Heart right ventricle (tissue), 16 donors: ENCODE results near the gene DAPK1. TPM values are rescaled to one million over a fixed set of nuclear protein-coding genes. Genes with fewer than 3 reads are reported as not detected.
A peak's percentile ranks its signal among the peaks of the same experiment; 100 is the strongest.

ENCODE experiments used
- ATAC-seq, 8 donors: fragments of 200-7000 bp; cut with Tn5 transposase; one replicate each; pipeline ENCODE4 v1.9.1; 2020; ENCODE audit warnings: mild to moderate bottlenecking in 8 of 8, moderate library complexity in 8 of 8, moderate number of reproducible peaks in 1 of 8
- DNase-seq, 2 donors: peaks; one replicate each; pipeline ENCODE4 v3.0.0-alpha.2; 2020
- H3K27ac ChIP-seq, 10 donors: fragments of 200-600 bp; sonication (generic) in 2 of 10; one replicate each; pipeline versions ENCODE4 v1.5.0 to v1.8.0; 2020 to 2022; ENCODE audit warnings: mild to moderate bottlenecking in 3 of 10
- H3K27me3 ChIP-seq, 7 donors: fragments of 200-600 bp; one replicate each; pipeline ENCODE4 v1.8.0; 2021 to 2022; ENCODE audit warnings: mild to moderate bottlenecking in 2 of 7
- H3K36me3 ChIP-seq, 9 donors: fragments of 200-600 bp; sonication (generic) in 1 of 9; one replicate each; pipeline versions ENCODE4 v1.5.0 to v1.8.0; 2020 to 2022; ENCODE audit warnings: mild to moderate bottlenecking in 2 of 9
- H3K4me1 ChIP-seq, 9 donors: fragments of 200-600 bp; sonication (generic) in 1 of 9; one replicate each; pipeline versions ENCODE4 v1.5.0 to v1.8.0; 2020 to 2022; ENCODE audit warnings: mild to moderate bottlenecking in 4 of 9
- H3K4me3 ChIP-seq, 10 donors: fragments of 200-600 bp; sonication (generic) in 2 of 10; one replicate each; pipeline versions ENCODE4 v1.5.0 to v1.8.0; 2020 to 2022; ENCODE audit warnings: mild to moderate bottlenecking in 7 of 10, moderate library complexity in 2 of 10
- H3K9me3 ChIP-seq, 11 donors: fragments of 200-600 bp in 10 of 11; sonication (generic) in 2 of 11; one replicate each; pipeline versions ENCODE4 v1.5.0 to v1.8.0; 2013 to 2022; ENCODE audit warnings: mild to moderate bottlenecking in 2 of 11, control low read depth in 1 of 11, moderate library complexity in 1 of 11
- WGBS, 2 donors: extraction: QIAGEN DNeasy Blood & Tissue Kit; methylation state at CpG; one replicate each; pipeline ENCODE4 v1.1.7; 2013; ENCODE audit warnings: inconsistent platforms in 1 of 2; 5-methylcytosine and 5-hydroxymethylcytosine counted together
- intact Hi-C, 10 donors: fragments of 100-400 bp; cut with DNase I; formaldehyde crosslinking; loops; one replicate each; pipeline versions ENCODE4 v1.11.1 to v1.14.2; 2022
- polyA plus RNA-seq, 2 donors: library from polyadenylated mRNA; stranded (reverse); fragments of 200-250 nt; gene quantifications; one replicate each; pipeline ENCODE4 v1.2.3, GENCODE V29; 2013
- total RNA-seq, 10 donors: library from RNA; stranded (reverse); fragmentation: NEBNext Ultra II Directional in 3 of 10; extraction: Animal tissue kit (Norgen Biotek cat#: 25700) in 3 of 10; gene quantifications; one replicate each; pipeline versions ENCODE4 v1.2.1 to v1.2.4, GENCODE V29; 2021 to 2023
- TF ChIP-seq, protein P1 (sequence below), 9 donors: fragments of 200-600 bp; sonication (generic) in 2 of 9; IDR thresholded peaks; one replicate each; pipeline versions ENCODE4 v1.5.0 to v1.8.0; 2021 to 2022; ENCODE audit warnings: antibody characterized with exemption in 9 of 9, mild to moderate bottlenecking in 5 of 9, moderate library complexity in 1 of 9
- donor health status: Arrhythmogenic right ventricular cardiomyopathy.
- donor health status: ischemic (EF 13 %, LVEDD 7.1; RV severe dilation, severe dysfunction).
- donor health status: healthy with polysubstance abuse.
- donor health status: DM: no; HTN: yes; CAD: no.
- donor health status: DM: no; HTN: no; CAD: no.
- donor health status: ischemic (EF 25% LVEDD 6.9; RV normal size, moderate dysfunction).
- donor health status: ischemic (EF 25% LVEDD 5.7; RV mildly dilated, moderate dysfunction).
- donor health status: healthy.
- donor health status: DM: yes; HTN: yes; CAD: no.
- donor health status: Ischemic cardiomyopathy.
- donor health status: ischemic (EF 35%, LVEDD 5.7; RV mildly dilated, moderate dysfunction).
- donor health status: nonischemic (EF 11% LVEDD 7.7; RV severe dilation, severe dysfunction).
- donor health status: DM: yes; HTN: yes; CAD: no.
- donor health status: PGD.
- donor health status: ischemic (EF 29% LVEDD 5.4; RV normal size, mild dysfunction).
- donor health status: nonischemic (EF 23%, LVEDD 6.1; RV moderate dilation, normal function).

DAPK1 gene
- total and polyA plus RNA-seq, 12 donors = 1.1 to 15.5 (median 4.2) TPM

DNA sequence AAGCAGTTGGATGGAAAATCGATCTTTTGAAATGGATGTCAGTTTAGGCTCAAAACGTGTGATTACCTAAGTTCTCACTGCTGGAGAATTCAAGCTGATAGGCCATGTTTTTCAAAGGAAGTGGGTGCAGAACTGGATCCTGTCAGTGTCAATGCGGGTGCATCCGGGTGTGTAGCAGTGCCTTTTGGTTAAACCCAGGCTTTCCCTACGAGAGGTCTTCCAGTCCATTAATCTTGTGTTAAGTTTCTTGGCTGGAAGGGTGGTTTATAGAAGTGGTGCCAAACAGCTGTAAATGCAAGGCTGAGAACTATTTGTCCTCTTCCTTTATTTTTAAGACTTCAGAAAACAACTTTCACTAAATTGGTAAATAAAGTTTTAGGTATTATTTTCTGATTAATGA lies 71.9 kb downstream of the DAPK1 start:
- TF ChIP-seq, protein P1, sequence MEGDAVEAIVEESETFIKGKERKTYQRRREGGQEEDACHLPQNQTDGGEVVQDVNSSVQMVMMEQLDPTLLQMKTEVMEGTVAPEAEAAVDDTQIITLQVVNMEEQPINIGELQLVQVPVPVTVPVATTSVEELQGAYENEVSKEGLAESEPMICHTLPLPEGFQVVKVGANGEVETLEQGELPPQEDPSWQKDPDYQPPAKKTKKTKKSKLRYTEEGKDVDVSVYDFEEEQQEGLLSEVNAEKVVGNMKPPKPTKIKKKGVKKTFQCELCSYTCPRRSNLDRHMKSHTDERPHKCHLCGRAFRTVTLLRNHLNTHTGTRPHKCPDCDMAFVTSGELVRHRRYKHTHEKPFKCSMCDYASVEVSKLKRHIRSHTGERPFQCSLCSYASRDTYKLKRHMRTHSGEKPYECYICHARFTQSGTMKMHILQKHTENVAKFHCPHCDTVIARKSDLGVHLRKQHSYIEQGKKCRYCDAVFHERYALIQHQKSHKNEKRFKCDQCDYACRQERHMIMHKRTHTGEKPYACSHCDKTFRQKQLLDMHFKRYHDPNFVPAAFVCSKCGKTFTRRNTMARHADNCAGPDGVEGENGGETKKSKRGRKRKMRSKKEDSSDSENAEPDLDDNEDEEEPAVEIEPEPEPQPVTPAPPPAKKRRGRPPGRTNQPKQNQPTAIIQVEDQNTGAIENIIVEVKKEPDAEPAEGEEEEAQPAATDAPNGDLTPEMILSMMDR (IDR thresholded peaks at IDR 0.05) = no peak
- H3K36me3 ChIP-seq = no peaks in the 10 kb centered on the region
- ATAC-seq (peak in 5 of 8 donors; percentile 43 to 78 (median 51)), DNase-seq (peak in 1 of 2 donors; percentile 15)
- no peaks in the 10 kb centered on the region for H3K27me3 ChIP-seq
- 32 to 55% methylated on average over 5 of the region's 5 CpGs for WGBS, 2 donors
- no peaks in the 10 kb centered on the region for H3K9me3 ChIP-seq
- H3K4me3 ChIP-seq = no peak overlapping the region
- no peak overlapping the region for H3K27ac ChIP-seq
- peaks cover 0 to 32% (median 14%) of the 10 kb centered on the region in 9 donors for H3K4me1 ChIP-seq
- intact Hi-C loops = no loop called here

DNA sequence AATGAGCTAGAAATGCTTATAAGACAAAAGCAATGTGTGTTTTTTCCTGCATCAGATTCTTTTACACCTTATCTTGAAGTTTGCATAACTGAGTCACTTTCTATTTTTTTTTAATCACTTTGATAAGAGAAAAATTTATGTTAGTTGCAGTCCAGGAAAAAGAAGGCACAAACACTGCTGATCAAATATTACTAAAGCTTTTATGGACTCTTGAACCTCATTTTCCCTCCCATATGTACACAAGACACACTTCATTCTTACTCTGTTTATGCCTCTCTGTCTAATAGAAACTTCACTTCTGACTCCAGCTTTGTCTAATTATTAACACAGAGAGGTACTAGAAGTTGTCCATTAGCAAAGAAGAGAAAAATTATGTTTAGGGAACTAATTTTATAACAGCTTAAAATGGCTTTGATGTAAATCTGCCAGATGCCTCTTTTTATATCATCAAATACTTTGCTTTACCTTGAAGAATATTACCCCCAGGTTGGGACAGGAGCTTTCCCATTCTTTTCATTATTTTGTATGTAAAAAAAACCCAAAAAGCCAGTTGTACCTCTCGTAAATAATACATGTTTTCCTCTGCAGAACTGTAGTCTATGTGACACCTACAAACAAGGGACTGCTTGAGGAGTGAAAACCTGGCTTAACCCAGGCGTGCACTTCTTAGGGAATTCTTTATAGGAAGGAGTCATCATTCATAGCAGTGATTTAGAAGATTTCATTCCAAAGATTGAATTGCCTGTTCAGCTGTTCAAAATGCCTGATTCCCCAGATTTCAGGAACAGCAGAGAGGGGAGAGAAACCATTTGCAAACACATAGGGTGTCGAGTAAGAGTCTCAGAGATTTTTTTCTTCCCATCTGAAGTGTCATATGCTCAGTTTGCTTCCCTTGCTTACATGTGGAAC lies 72.6 kb downstream of the DAPK1 start:
- H3K9me3 ChIP-seq = no peaks in the 10 kb centered on the region
- ATAC-seq (no peak), DNase-seq (no peak)
- intact Hi-C loops = no loop called here
- no peaks in the 10 kb centered on the region for H3K27me3 ChIP-seq
- WGBS, 2 donors = 89 to 92% methylated on average over 3 of the region's 3 CpGs
- no peaks in the 10 kb centered on the region for H3K36me3 ChIP-seq
- TF ChIP-seq, protein P1 (IDR thresholded peaks at IDR 0.05) = no peak
- no peak overlapping the region for H3K4me3 ChIP-seq
- peaks cover 0 to 32% (median 14%) of the 10 kb centered on the region in 9 donors for H3K4me1 ChIP-seq
- peak overlapping the region in 1 of 10 donors; percentile 3 for H3K27ac ChIP-seq

DNA sequence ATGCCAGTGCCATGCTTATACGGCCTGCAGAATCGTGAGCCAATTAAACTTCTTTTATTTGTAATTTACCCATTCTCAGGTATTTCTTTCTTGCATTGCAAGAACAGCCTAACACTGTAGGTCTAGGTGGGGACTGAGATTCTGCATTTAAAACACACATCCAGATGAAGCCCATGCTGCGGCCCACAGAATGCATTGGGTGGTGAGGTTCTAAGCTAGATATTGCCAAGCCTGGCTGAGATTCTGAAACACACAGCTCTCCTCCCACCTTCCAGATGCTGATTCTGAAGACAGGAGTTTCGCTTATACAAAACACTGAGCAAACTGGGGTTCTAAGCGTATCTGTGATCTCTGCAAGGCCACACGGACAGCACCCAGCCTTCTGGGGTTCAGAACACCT lies 75.1 kb downstream of the DAPK1 start:
- 95 to 97% methylated on average over 6 of the region's 6 CpGs for WGBS, 2 donors
- intact Hi-C loops = no loop called here
- TF ChIP-seq, protein P1 (IDR thresholded peaks at IDR 0.05) = no peak

DNA sequence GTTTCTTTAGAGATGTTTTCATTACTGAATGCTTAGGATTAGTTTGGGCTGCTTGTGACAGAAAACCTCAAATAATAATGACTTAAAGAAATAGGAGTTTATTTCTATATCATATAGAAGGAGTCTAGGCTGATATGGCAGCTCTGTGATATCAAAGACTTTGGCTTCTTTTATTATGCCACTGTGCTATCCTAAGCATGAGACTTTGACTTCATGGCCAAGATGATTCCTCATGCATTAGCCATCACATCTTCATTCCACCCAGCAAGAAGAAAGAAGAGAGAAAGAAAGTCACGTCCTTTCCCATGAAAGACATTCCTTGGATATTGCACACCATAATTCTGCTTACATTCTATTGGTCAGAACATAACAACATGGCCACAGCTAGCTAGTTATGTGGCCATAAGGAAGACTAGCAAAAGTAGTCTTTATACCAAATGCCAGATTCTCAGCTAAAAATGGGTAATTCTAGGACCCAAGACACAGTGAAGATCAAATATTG lies 76.2 kb downstream of the DAPK1 start:
- H3K9me3 ChIP-seq = no peaks in the 10 kb centered on the region
- peaks cover 0 to 28% (median 13%) of the 10 kb centered on the region in 9 donors for H3K4me1 ChIP-seq
- no peaks in the 10 kb centered on the region for H3K36me3 ChIP-seq
- DNase-seq (no peak), ATAC-seq (no peak)
- intact Hi-C loops = no loop called here
- TF ChIP-seq, protein P1 (IDR thresholded peaks at IDR 0.05) = no peak
- 83 to 95% methylated on average over 1 of the region's 1 CpG for WGBS, 2 donors
- no peak overlapping the region for H3K27ac ChIP-seq
- no peaks in the 10 kb centered on the region for H3K27me3 ChIP-seq
- H3K4me3 ChIP-seq = no peak overlapping the region

More for the DNA sequence above, 75.1 kb downstream of the DAPK1 start:
- Histone ChIP-seq H3K4me3 (no peak overlapping the region), H3K9me3 (no peaks in the 10 kb centered on the region), H3K4me1 (peaks cover 0 to 26% (median 14%) of the 10 kb centered on the region in 9 donors), H3K27me3 (no peaks in the 10 kb centered on the region), H3K27ac (no peak overlapping the region), H3K36me3 (no peaks in the 10 kb centered on the region)
- no peak for ATAC-seq
- no peak for DNase-seq
